Right lobe of liver (tissue), 4 donors: Measurements from ENCODE around the gene HOMER3.

Source experiments
- CTCF ChIP-seq, 4 donors: fragments of 200-600 bp in 3 of 4; fragments of 450-650 bp in 1 of 4; IDR thresholded peaks; one replicate each; pipeline versions ENCODE4 v1.5.1 to v1.8.0; 2016 to 2022; ENCODE audit warnings: antibody characterized with exemption in 4 of 4, mild to moderate bottlenecking in 2 of 4
- POLR2A ChIP-seq: fragments of 450-650 bp; IDR thresholded peaks from one replicate; pipeline ENCODE4 v1.6.1; 2017; ENCODE audit warnings: antibody characterized with exemption, mild to moderate bottlenecking
- donor health status: DM: no; HTN: no; CAD: no.
- donor health status: DM: no; HTN: no; CAD: no.
- donor health status: DM: no; HTN: yes; CAD: no.

GRCh38 chr19:18905058-18905456, 36.0 kb downstream of the HOMER3 start:
- no peak for TF ChIP-seq CTCF (IDR thresholded peaks at IDR 0.05)
- no peak for TF ChIP-seq POLR2A
